Measurements from ENCODE around the gene TMEM131. TPM values are rescaled to one million over a fixed set of nuclear protein-coding genes. Genes with fewer than 3 reads are reported as not detected.

TMEM131 gene
- total RNA-seq, 2 donors from 2014 or later, result 39.0 to 43.0 TPM

GRCh38 chr2:97948926-97949325 is 46.8 kb downstream of the TMEM131 start:
- no peaks in the 10 kb centered on the region for H3K36me3 ChIP-seq (ENCODE audit: control insufficient read depth, insufficient read depth, low read length)
- Mint-ChIP-seq H3K4me1 (peaks cover 22% of the 10 kb centered on the region), H3K27ac (no peak overlapping the region), H3K9me3 (peaks cover 5% of the 10 kb centered on the region), H3K4me3 (no peak overlapping the region), H3K36me3 (ENCODE audit: low read depth) (peaks cover 11% of the 10 kb centered on the region), H3K27me3 (ENCODE audit: insufficient read depth) (no peaks in the 10 kb centered on the region)
- WGBS, 2 experiments (ENCODE audit: insufficient coverage in 1 of 2, insufficient read length in 1 of 2), result 81% methylated on average over 3 of the region's 4 CpGs; no CpG with 5 or more reads in 1 of the 2 experiments
- no peaks in the 10 kb centered on the region for H3K27me3 ChIP-seq (ENCODE audit: control insufficient read depth, insufficient read depth, low read length, poor library complexity, severe bottlenecking)
- no peak overlapping the region for H3K9ac ChIP-seq (ENCODE audit: extremely low read depth, low read length, poor library complexity, severe bottlenecking)
- H3K4me3 ChIP-seq (ENCODE audit: low read length), result no peak overlapping the region
- no peaks in the 10 kb centered on the region for H3K9me3 ChIP-seq (ENCODE audit: control insufficient read depth, low read length)
- peaks cover 3% of the 10 kb centered on the region for H3K4me1 ChIP-seq (ENCODE audit: control insufficient read depth, insufficient read depth, low read length)
- no peak for TF ChIP-seq CTCF (conservative IDR thresholded peaks at IDR 0.05)
- no peak for DNase-seq
- H3K27ac ChIP-seq (ENCODE audit: low read depth, low read length), result no peak overlapping the region

GRCh38 chr2:97945791-97946190 is 50.0 kb downstream of the TMEM131 start:
- H3K9ac ChIP-seq (ENCODE audit: extremely low read depth, low read length, poor library complexity, severe bottlenecking), result no peak overlapping the region
- WGBS, 2 experiments (ENCODE audit: insufficient coverage in 1 of 2, insufficient read length in 1 of 2), result no CpG with 5 or more reads among the region's 1 CpG

GRCh38 chr2:97936881-97937280 is 58.9 kb downstream of the TMEM131 start:
- H3K36me3 Mint-ChIP-seq (ENCODE audit: low read depth), result peaks cover 5% of the 10 kb centered on the region
- H3K27me3 ChIP-seq (ENCODE audit: control insufficient read depth, insufficient read depth, low read length, poor library complexity, severe bottlenecking), result no peaks in the 10 kb centered on the region
- H3K36me3 ChIP-seq (ENCODE audit: control insufficient read depth, insufficient read depth, low read length), result no peaks in the 10 kb centered on the region
- H3K9me3 Mint-ChIP-seq, result peaks cover 19% of the 10 kb centered on the region
- no peak overlapping the region for H3K27ac Mint-ChIP-seq
- H3K27ac ChIP-seq (ENCODE audit: low read depth, low read length), result no peak overlapping the region
- peaks cover 51% of the 10 kb centered on the region for H3K4me1 Mint-ChIP-seq
- WGBS, 2 experiments (ENCODE audit: insufficient coverage in 1 of 2, insufficient read length in 1 of 2), result 67% methylated on average over 1 of the region's 2 CpGs; no CpG with 5 or more reads in 1 of the 2 experiments
- no peak for TF ChIP-seq CTCF (conservative IDR thresholded peaks at IDR 0.05)
- H3K27me3 Mint-ChIP-seq (ENCODE audit: insufficient read depth), result no peaks in the 10 kb centered on the region
- DNase-seq, result no peak
- peak overlapping the region; percentile 44 for H3K4me3 ChIP-seq (ENCODE audit: low read length)
- H3K9ac ChIP-seq (ENCODE audit: extremely low read depth, low read length, poor library complexity, severe bottlenecking), result peak overlapping the region; percentile 39
- no peak overlapping the region for H3K4me3 Mint-ChIP-seq
- H3K4me1 ChIP-seq (ENCODE audit: control insufficient read depth, insufficient read depth, low read length), result peaks cover 8% of the 10 kb centered on the region
- peaks cover 4% of the 10 kb centered on the region for H3K9me3 ChIP-seq (ENCODE audit: control insufficient read depth, low read length)

More at GRCh38 chr2:97945791-97946190, 50.0 kb downstream of the TMEM131 start:
- no peak overlapping the region for H3K27ac ChIP-seq (ENCODE audit: low read depth, low read length)
- Mint-ChIP-seq H3K4me1 (peaks cover 12% of the 10 kb centered on the region), H3K27ac (no peak overlapping the region), H3K9me3 (peaks cover 22% of the 10 kb centered on the region), H3K36me3 (ENCODE audit: low read depth) (peaks cover 22% of the 10 kb centered on the region), H3K27me3 (ENCODE audit: insufficient read depth) (no peaks in the 10 kb centered on the region), H3K4me3 (no peak overlapping the region)
- H3K4me1 ChIP-seq (ENCODE audit: control insufficient read depth, insufficient read depth, low read length), result no peaks in the 10 kb centered on the region
- peaks cover 4% of the 10 kb centered on the region for H3K9me3 ChIP-seq (ENCODE audit: control insufficient read depth, low read length)
- H3K4me3 ChIP-seq (ENCODE audit: low read length), result no peak overlapping the region
- DNase-seq, result no peak
- no peaks in the 10 kb centered on the region for H3K27me3 ChIP-seq (ENCODE audit: control insufficient read depth, insufficient read depth, low read length, poor library complexity, severe bottlenecking)
- H3K36me3 ChIP-seq (ENCODE audit: control insufficient read depth, insufficient read depth, low read length), result no peaks in the 10 kb centered on the region
- TF ChIP-seq CTCF (conservative IDR thresholded peaks at IDR 0.05), result no peak

Measured in endodermal cell (in vitro differentiated cells).